ENCODE measurements around the gene GALNT9. TPM values are rescaled to one million over a fixed set of nuclear protein-coding genes. Genes with fewer than 3 reads are reported as not detected.

Gene GALNT9
- total RNA-seq, 1 experiment from 2014 or later = 0.54 TPM

DNA sequence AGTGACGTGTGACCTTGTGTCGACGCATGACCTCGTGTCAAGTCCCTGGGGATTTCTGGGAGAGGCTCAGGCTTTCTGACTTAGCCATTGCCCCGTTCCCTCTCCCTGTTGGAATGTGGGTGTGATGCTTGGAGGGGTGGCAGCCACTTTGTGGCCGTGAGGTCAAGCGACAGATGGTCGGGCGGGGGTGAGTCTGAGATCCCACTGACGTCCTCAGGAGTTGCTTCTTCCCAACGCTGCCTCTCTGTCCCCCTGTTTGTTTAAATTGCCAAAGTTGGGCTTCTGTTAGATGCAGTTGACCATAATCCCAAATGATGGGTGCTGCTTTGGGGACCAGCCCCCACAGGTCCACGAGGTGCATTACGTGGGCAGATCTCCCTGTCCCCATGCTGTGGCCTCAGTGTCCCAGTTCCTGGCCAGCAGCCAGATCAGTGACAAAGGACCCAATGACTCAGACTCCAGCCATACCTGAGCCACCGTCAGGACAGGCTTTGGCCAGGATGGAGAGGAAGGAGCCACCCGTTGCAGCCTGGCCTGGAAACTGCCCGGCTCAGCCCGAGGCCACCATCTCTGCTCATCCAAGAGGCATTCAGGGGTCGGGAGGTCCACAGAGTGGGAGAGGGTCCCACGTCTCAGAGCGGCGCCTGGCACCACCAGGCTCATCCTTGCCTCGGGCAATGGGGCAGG lies 34.4 kb upstream of the GALNT9 start:
- no peak for DNase-seq
- H3K4me1 Mint-ChIP-seq (ENCODE audit: low read depth, unreplicated experiment) = no peaks in the 10 kb centered on the region
- BruUV-seq (replicated peaks) = no TSS peak
- H3K27ac Mint-ChIP-seq (ENCODE audit: unreplicated experiment) = no peak overlapping the region
- intact Hi-C loops (cut with micrococcal nuclease; ENCODE audit: unreplicated experiment) = no loop called here
- peaks cover 15% of the 10 kb centered on the region for H3K36me3 Mint-ChIP-seq (ENCODE audit: insufficient read depth, unreplicated experiment)
- TF ChIP-seq, protein P1, sequence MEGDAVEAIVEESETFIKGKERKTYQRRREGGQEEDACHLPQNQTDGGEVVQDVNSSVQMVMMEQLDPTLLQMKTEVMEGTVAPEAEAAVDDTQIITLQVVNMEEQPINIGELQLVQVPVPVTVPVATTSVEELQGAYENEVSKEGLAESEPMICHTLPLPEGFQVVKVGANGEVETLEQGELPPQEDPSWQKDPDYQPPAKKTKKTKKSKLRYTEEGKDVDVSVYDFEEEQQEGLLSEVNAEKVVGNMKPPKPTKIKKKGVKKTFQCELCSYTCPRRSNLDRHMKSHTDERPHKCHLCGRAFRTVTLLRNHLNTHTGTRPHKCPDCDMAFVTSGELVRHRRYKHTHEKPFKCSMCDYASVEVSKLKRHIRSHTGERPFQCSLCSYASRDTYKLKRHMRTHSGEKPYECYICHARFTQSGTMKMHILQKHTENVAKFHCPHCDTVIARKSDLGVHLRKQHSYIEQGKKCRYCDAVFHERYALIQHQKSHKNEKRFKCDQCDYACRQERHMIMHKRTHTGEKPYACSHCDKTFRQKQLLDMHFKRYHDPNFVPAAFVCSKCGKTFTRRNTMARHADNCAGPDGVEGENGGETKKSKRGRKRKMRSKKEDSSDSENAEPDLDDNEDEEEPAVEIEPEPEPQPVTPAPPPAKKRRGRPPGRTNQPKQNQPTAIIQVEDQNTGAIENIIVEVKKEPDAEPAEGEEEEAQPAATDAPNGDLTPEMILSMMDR (IDR thresholded peaks at IDR 0.05; ENCODE audit: unreplicated experiment) = no peak
- H3K4me3 Mint-ChIP-seq (ENCODE audit: low read depth, unreplicated experiment) = no peak overlapping the region
- peaks cover 26% of the 10 kb centered on the region for H3K27me3 Mint-ChIP-seq (ENCODE audit: unreplicated experiment)
- CTCF ChIA-PET = no interaction called here
- H3K9me3 Mint-ChIP-seq (ENCODE audit: low read depth, unreplicated experiment) = peaks cover 6% of the 10 kb centered on the region

DNA sequence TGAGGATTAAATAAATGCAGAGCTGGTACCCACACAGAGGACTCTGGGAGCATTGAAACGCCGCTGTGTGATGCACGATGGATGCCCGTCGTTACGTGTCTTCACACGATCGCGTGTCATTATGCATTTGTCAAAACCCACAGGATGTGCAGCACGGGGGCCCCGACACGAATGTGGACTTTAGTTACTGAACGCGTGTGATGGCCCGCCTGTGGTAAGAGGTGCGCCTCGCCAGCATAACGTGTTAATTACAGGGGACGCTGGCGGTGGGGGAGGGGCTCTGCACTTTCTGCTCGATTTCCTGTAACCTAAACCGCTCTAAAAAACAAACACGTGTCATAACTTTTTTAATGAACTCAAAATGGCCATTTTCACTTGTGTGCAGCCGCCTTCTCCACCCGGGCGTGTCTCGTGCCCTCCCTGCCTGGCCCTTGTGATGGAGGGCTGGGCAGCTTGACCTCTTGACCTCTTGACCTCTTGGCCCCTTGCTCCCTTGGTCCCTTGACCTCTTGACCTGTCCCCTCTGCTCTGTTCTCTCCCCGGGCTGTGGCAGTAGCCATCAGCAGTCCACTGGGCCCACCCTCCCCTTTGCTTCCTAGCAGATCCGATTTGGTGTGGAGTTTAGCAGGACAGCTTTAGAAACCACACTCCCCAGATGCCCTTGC lies 33.7 kb upstream of the GALNT9 start:
- peaks cover 15% of the 10 kb centered on the region for H3K36me3 Mint-ChIP-seq (ENCODE audit: insufficient read depth, unreplicated experiment)
- H3K27me3 Mint-ChIP-seq (ENCODE audit: unreplicated experiment) = peaks cover 20% of the 10 kb centered on the region
- no TSS peak for BruUV-seq (replicated peaks)
- no peaks in the 10 kb centered on the region for H3K4me1 Mint-ChIP-seq (ENCODE audit: low read depth, unreplicated experiment)
- intact Hi-C loops (cut with micrococcal nuclease; ENCODE audit: unreplicated experiment) = no loop called here
- H3K9me3 Mint-ChIP-seq (ENCODE audit: low read depth, unreplicated experiment) = peaks cover 6% of the 10 kb centered on the region
- TF ChIP-seq, protein P1 (IDR thresholded peaks at IDR 0.05; ENCODE audit: unreplicated experiment) = no peak
- no peak overlapping the region for H3K4me3 Mint-ChIP-seq (ENCODE audit: low read depth, unreplicated experiment)
- H3K27ac Mint-ChIP-seq (ENCODE audit: unreplicated experiment) = no peak overlapping the region
- DNase-seq = no peak
- CTCF ChIA-PET = no interaction called here

DNA sequence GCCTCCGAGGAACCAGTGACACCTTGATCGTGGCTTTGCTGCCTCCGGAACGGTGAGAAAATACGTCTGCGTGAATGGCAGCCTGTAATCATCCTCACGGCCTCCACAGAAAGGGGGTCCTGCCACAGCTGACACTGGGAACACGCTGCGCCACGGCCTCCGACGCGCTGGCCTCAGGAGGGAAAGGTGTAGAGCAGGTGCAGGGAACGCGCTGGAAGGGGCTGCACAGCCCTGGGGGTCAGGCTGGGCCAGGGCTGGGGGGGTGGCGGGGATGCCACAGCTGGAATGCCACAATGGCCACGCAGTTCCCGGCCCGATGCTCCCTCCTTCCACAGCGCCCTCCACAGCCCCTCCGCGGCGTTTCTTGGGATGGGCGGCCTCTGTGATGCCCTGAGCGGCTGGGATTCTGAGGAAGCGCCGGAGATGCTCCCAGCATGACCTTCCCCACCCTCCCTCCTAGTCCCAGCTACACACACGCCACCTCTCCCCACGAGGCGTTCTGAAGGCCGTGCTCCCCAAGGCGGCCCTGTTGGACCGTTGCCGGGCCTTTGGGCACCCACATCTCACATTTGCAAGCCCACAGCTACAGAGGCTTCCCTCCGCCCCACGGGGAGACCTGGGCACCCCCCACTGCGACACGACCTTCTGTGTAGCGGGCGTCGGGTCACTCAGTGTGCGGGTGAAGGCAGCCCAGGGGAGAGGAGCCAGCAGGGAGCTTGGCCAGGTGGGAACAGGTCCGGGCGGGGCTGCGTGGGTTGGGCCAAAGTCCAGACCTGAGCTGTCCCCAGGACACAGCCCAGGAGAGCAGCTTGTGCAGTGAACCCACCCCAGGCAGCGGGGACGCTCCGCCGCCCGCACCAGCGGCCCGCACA lies 31.8 kb upstream of the GALNT9 start:
- no TSS peak for BruUV-seq (replicated peaks)
- TF ChIP-seq, protein P1 (IDR thresholded peaks at IDR 0.05; ENCODE audit: unreplicated experiment) = no peak
- no peak for DNase-seq
- intact Hi-C loops (cut with micrococcal nuclease; ENCODE audit: unreplicated experiment) = no loop called here
- Mint-ChIP-seq H3K36me3 (ENCODE audit: insufficient read depth, unreplicated experiment) (peaks cover 15% of the 10 kb centered on the region), H3K4me3 (ENCODE audit: low read depth, unreplicated experiment) (no peak overlapping the region), H3K4me1 (ENCODE audit: low read depth, unreplicated experiment) (peaks cover 8% of the 10 kb centered on the region), H3K27me3 (ENCODE audit: unreplicated experiment) (no peaks in the 10 kb centered on the region), H3K27ac (ENCODE audit: unreplicated experiment) (no peak overlapping the region), H3K9me3 (ENCODE audit: low read depth, unreplicated experiment) (peaks cover 6% of the 10 kb centered on the region)
- CTCF ChIA-PET = no interaction called here

DNA sequence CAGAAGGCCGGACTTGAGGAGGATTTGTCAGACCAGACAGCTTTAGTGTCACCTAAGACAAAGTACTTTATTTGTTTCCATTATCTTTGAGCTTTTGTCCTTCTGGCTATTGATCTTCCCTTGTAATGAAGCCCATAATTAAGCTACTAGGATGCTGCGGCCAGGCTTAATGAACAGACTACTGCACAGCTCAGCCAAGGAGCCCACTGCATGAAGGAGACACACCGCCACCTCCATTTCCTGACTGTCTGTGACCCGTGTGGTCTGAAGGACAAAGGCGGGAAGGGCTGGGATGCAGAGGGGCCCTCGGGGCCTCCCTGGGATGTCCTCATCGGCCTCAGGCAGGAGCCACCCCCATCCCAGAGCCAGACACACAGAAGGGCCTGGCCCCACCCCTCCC lies 31.0 kb upstream of the GALNT9 start:
- intact Hi-C loops (cut with micrococcal nuclease; ENCODE audit: unreplicated experiment) = no loop called here
- no peak overlapping the region for H3K4me3 Mint-ChIP-seq (ENCODE audit: low read depth, unreplicated experiment)
- no peak overlapping the region for H3K27ac Mint-ChIP-seq (ENCODE audit: unreplicated experiment)
- H3K4me1 Mint-ChIP-seq (ENCODE audit: low read depth, unreplicated experiment) = peaks cover 8% of the 10 kb centered on the region
- peaks cover 6% of the 10 kb centered on the region for H3K9me3 Mint-ChIP-seq (ENCODE audit: low read depth, unreplicated experiment)
- TF ChIP-seq, protein P1 (IDR thresholded peaks at IDR 0.05; ENCODE audit: unreplicated experiment) = no peak
- no peaks in the 10 kb centered on the region for H3K27me3 Mint-ChIP-seq (ENCODE audit: unreplicated experiment)
- no TSS peak for BruUV-seq (replicated peaks)
- DNase-seq = no peak
- CTCF ChIA-PET = no interaction called here
- peaks cover 15% of the 10 kb centered on the region for H3K36me3 Mint-ChIP-seq (ENCODE audit: insufficient read depth, unreplicated experiment)

All from Calu3 (cell line).